H54 (cell line): ENCODE measurements around the gene CHST12.

Experiments
- DNase-seq: peaks from one replicate; pipeline ENCODE4 v3.0.0; 2011; ENCODE audit warnings: low spot score, mixed read lengths; ENCODE audit not compliant: insufficient read length
- FAIRE-seq: peaks from 3 replicates; lab custom pipeline; 2011; peaks lifted over from hg19 to GRCh38; lab: Jason Lieb, UNC
- POLR2A ChIP-seq: IDR thresholded peaks from 2 replicates; pipeline ENCODE4 v1.6.1; 2011; ENCODE audit warnings: low read depth, mild to moderate bottlenecking, low read length

The CHST12 gene

DNA sequence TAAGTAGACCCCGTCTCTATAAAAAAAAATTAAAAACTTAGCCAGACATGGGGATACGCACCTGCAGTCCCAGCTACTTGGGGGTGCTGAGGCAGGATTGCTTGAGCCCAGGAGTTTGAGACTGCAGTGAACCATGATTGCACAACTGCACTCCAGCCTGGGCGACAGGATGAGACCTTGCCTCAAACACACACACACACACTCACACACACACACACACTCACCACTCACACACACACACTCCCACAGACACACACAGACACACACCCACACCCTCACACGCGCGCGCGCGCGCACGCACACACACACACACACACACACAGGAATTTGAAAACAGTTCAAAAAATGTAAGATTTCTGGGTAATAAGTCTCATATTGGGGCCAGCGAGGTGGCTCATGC lies 81.5 kb downstream of the CHST12 start:
- FAIRE-seq (no peak), DNase-seq (no peak)
- no peak for TF ChIP-seq POLR2A

DNA sequence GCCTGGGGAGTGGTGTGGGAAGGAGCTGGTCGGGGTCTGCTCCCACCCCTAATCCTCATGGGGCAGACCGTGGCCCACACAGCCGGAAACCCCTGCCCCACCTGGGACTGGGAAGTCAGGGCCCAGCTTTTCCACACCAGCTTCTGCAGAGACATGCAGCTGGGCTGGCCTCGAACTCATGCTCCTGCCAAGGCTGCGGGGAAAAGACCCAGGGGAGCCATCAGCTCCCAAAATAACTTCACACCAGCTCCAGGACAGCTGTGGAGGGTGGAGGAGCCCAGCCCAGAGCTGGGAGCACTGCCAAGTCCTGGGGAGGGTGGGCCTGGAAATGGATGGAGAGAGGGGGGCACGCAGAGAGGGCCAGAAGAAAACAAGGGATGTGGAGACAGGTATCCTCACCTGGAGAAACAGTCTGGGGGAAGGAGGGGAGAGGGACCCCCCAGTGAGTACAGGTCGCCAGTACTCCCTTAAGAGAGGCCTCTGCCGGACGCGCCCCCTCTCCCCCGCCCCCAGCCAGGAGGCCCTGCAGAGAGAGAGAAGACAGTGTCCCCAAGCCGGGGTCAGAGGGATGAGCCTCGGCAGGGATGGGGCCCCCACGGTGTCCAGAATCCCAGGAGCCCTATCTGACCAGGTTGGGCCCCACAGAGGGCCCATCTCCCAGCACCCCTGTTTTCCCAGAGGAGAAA lies 84.3 kb downstream of the CHST12 start:
- DNase-seq (no peak), FAIRE-seq (no peak)
- no peak for TF ChIP-seq POLR2A

DNA sequence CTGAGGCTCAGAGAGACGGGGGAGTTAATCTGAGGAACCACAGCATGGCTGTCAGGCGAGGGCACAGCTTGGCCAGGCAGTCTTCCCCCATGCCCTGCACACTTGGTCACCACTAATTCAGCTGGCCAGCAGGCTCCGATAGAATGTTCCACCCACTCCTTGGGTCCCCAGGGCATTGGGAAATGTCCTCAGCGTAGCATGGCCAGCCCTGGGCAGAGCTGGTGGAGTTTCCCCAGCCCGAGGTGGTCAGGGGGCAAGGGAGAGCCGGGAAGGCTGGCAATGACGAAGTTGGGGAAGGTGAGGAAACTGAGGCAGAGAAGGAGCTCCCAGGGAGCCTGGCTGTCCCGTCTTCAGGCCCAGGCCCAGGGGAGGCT lies 84.8 kb downstream of the CHST12 start:
- DNase-seq (no peak), FAIRE-seq (no peak)
- no peak for TF ChIP-seq POLR2A

DNA sequence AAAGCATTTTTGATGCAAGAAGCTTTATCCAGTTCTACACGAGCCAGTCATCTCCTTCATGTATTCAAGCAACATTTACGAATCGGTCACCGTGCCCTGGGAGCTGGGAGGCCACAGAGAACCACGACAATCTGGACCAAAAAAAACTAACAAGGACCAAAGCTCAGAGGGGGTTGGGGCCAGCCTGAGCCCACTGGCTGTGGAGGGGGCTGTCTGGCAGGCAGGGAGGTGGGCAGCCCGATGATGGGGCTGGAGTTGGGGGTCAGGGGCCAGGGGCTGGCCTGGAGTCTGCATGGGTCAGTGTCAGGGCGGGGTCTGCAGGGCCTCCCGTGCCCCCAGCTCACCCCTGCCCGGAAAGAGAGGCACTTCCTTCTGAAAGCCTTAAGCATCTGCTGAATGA lies 85.3 kb downstream of the CHST12 start:
- FAIRE-seq (no peak), DNase-seq (no peak)
- TF ChIP-seq POLR2A, result no peak

DNA sequence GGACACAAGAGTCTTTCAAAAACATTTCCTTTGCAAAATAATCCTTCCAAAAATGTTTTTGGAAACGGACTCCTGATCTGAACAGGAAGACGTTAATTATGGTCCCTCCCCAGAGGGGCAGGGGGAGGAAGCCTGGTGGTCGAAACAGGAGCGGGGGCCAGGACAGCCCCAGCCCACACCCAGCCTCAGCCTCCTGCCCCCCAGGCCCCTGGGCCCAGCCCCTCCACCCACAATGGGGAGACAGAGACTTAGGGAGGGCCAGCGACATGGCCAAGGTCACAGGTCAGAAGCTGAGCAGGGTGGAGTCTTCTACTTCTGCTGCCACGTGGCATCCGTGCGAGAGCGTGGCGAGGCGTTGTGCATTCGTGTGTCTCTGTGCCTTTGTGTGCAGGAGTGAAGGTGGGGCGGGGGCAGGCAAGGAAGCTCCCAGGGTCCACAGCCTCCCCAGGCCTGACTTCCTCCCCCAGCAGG lies 86.8 kb downstream of the CHST12 start:
- no peak for TF ChIP-seq POLR2A
- FAIRE-seq (no peak), DNase-seq (no peak)

DNA sequence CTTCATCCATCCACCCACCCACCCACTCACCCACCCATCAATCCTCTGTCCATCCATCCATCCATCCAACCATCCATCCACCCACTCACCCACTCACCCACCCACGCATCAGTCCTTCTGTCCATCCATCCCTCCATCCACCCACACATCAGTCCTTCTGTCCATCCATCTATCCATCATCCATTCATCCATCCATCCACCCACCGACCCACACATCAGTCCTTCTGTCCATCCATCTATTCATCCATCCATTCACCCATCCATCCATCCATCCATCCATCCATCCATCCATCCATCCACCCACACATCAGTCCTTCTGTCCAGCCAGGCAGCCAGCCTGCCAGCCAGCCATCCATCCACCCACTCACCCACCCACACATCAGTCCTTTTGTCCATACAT lies 88.6 kb downstream of the CHST12 start:
- DNase-seq (no peak), FAIRE-seq (no peak)
- no peak for TF ChIP-seq POLR2A

DNA sequence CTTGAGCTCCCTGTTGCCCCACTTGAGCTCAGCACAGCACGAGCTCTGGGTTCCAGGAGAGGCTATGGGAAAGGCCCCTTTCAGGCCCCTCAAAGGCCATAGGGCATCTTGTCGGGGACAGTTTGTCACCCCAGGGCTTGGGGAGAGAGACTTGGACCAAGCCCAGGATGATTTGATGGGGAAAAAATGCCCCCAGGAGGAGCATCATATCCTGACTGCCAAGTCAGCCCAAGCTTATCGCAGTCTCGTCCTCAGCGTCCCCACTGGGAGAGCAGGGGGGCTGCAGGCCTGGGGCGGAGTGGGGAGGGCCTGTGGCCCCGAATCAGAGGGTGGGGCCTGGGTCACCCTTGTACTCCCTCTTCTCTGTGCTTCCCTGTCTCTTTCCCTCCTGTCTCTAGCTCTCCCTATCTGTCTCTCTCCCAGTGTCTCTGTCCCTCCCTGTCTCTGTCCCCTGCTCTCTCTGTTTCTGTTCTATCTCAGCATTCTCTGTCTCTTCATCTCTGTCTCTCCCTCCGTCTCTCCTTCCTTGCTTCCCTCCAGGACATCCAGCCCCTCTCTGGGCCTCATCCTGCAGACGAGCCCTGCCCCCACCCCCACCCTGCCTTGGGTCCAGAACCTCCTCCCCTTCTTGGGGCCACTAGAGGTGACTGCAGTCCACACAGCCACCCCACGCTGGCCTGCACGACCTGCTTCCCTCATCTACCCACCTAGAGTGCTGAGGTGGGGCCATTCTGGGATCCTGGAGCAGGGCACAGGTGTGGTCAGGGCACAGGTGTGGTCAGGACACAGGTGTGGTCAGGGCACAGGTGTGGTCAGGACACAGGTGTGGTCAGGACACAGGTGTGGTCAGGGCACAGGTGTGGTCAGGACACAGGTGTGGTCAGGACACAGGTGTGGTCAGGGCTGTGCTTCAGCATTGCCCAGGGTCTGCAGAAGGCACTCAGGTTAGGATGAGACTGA lies 90.1 kb downstream of the CHST12 start:
- no peak for FAIRE-seq

DNA sequence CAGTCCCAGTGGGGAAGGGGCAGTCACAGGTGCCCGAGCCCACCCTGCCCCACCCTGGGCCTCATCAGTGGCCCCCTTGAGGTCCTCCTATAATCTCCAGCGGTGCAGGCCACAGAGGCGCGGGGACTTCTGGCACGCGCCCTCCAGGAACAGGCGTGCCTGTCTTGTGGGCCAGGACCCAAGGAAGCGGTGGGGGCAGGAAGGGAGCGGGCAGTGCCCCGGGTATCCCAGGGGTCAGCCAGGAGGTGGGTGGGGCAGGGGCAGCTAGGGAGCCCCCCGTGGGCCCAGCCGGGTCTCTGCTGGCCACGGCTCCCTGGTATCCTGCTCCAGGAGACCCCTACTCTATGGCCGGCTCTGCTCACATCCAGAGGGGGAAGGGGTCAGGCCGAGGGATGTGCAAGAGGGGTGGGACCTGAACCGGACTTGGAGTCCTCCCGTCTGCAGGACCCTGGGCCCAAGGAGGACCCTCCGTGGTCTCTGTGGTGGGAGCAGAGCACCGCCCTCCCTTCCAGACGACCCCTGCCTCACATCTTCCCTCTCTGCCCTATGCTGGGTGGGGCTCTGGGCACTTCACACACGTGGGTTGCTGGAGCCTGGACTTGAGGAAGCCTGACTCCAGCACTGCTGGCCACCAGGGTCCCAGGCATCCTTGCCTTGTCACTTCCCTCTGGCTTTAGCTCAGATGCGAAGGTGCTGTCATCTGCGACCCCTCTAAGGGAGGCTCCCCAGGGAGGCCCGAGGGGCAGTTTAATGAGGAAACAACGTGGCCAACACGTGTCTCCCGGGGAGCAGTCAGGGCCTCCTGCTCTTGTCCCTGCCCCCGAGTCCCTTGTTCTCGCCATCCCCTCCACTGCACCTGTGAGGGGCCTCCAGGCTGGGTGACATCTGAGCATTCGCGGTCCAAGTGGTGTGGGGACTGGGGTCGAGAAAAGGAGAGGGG lies 91.0 kb downstream of the CHST12 start:
- DNase-seq (no peak), FAIRE-seq (no peak)

More for the DNA sequence above, 90.1 kb downstream of the CHST12 start:
- TF ChIP-seq POLR2A, result no peak
- DNase-seq, result no peak

DNA sequence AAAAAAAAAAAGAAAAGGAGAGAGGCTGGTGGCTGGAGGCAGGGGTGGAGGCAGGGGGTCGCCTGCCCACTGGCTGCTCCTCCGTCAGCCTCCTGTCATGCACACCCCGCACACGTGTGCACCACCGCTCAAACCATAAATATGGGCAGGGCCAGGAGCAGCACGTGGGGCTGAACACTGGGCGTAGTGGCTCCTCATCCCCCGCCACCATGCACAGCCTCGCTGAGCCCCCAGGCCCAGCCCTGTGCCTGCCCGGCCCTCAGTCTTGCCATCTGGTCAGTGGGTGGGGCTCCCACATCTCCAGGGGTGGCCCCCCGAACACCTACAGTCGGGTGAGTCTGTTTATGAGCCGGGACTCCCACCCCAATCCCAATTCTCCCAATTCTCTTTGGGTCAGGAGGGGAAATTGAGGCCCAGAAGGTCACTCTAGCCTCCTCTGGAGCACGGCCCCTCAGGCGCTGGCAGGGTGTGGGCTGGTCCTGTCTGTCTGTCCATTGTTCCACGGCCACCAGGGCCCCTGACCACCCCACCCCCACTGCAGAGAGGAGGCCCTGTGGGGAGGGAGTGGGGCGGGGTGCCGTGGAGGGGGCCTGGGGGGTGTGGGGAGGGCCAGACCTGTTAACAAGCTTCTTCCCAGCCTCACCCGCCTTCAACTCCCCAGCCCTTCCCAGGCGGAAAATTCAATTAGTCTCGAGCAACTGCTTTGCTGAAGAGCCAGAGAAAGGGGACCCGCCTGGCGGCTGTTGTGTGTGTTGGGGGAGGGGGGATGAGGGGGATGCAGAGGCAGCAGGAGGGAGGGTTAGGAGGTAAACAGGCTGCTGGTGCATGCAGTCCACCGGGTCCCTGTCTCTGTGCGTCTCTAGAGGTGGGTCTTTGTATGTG lies 92.2 kb downstream of the CHST12 start:
- FAIRE-seq (no peak), DNase-seq (no peak)
- TF ChIP-seq POLR2A, result no peak

More for the DNA sequence above, 91.0 kb downstream of the CHST12 start:
- no peak for TF ChIP-seq POLR2A

DNA sequence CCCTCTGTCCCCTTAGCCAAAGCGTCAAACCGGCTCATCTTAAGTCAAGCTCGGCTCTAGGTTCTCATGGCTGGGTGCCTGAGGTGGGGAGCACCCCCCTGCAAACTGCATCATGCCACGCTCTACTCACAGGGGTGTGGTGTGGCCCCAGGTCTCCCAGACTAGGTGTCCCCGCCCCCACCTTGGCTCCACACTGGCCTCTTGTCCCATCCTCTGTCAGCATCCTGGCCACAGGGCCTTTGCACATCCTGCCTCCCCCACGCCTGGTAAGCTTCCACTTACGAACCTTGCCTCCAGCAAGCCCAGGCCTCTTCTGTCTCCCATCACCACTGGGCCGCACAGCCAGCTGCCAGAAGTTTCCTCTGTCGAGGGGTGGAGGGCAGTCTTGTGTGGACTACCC lies 93.0 kb downstream of the CHST12 start:
- FAIRE-seq (no peak), DNase-seq (no peak)
- no peak for TF ChIP-seq POLR2A

DNA sequence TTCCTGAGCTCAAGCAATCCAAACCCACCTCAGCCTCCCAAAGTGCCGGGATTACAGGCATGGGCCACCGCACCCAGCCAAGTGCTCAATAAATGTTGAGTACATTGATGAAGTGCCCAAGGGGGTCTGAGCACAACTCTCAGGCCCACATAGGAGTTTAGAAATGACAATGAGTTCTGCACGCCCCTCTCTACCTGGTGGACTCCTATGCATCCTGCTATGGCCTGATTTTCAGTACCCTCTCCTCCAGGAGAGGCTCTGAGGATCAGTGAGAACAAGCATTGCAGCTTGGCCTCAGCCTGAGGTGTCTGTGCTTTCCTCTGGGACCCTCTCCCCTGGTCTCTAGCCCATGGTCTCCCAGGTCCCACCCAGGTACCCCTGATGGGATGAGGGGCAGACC lies 93.7 kb downstream of the CHST12 start:
- TF ChIP-seq POLR2A, result no peak
- DNase-seq (no peak), FAIRE-seq (no peak)

DNA sequence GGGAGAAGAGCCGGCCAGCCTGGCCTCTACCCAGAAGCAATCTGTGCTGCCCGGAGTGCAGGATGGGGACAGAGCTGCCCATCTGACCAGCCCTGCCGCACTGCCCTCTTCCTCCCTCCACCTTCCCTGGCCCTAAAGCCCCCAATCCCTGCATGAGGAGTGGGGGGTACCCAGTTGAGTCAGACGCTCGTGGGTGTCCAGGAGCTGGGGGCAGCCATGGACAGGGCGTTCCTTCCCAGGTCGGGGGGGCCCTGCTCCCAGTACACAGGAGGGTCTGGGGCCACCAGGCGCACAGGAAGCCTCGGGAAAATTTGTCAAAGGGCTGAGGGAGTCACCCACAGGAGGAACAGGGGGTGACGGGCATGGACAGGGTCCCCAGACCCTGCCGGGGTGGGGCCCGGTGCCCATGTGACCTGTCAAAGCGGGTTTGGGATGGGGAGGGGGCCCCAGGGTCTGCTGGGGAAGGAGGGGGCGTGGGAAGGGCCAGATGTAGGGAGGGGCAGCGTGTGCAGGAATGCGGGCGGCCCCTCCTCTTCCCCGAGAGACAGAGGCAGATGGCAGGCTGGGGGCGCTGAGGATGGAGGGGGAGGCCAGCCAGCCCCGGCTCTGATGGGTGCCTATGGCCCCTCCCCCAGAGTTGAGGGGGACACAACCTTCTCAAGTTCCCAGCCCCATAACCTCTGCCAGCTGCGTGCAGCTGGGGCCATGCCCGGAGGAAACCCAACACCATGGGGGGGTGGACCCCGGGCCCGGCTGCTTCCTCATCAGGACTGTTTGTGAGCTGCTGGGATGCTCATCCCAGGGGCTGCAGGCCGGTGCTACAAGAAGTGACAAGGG lies 94.3 kb downstream of the CHST12 start:
- FAIRE-seq (no peak), DNase-seq (no peak)
- no peak for TF ChIP-seq POLR2A
